ENCODE data around the gene ZFP36L1.

DNA sequence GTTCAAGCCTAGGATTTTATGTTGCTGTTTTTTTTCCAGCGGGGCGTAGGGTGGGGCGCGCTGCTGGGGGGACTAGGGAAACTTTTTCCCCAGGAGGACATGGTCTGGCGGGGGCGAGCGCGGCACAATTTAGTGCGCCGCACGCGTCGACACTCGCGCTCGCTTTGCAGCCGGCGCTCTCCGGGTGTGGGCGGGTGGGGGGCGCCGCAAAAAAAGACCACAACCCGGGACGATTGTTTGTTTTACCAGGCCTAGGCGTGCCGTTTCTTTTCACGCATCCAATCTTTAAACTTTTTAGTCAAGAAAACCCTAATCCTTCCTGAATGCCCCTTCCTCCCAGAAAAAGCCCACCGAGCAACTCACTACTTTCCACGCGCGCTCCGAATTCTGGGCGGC is 865 bp upstream of the ZFP36L1 start:
- TF ChIP-seq SP1 (IDR thresholded peaks at IDR 0.05) (no peak), FOXK2 (IDR thresholded peaks at IDR 0.05) (no peak), BHLHE40 (IDR thresholded peaks at IDR 0.05; ENCODE audit: borderline replicate concordance) (no peak), FOXA1 (IDR thresholded peaks at IDR 0.05) (no peak), L3MBTL2 (conservative IDR thresholded peaks at IDR 0.05) (no peak), FOXM1 (IDR thresholded peaks at IDR 0.05; ENCODE audit: borderline replicate concordance) (no peak), SUZ12 (IDR thresholded peaks at IDR 0.05) (no peak), HDGF (IDR thresholded peaks at IDR 0.05; ENCODE audit: borderline replicate concordance) (no peak)

All from HEK293T (cell line).